HepG2 (cell line): ENCODE results near the gene ANO6. TPM values are rescaled to one million over a fixed set of nuclear protein-coding genes. Genes with fewer than 3 reads are reported as not detected.

Source experiments
- ATAC-seq: fragments of 200-7000 bp; cut with Tn5 transposase; 3 replicates; pipeline ENCODE4 v1.9.1; 2020; ENCODE audit warnings: mild to moderate bottlenecking, moderate library complexity
- BruUV-seq: library from RNA; stranded (reverse); fragments of 400-500 nt; replicated peaks from 2 replicates; lab custom pipeline; 2021; lab: Mats Ljungman, UMichigan
- CTCF ChIA-PET: fragments of 300-600 bp; formaldehyde crosslinking; extraction: SDS; loops from one replicate; lab custom pipeline; 2021; ENCODE audit warnings: low total read pairs, inconsistent platforms, low intra/inter-chr PET ratio; lab: Yijun Ruan, JAX
- POLR2A ChIA-PET: fragments of 350-600 bp; sonication (Branson Sonifier 250); formaldehyde crosslinking; loops from one replicate; lab custom pipeline; 2020; ENCODE audit warnings: antibody characterized with exemption, inconsistent platforms; lab: Yijun Ruan, JAX
- DNase-seq: peaks from one replicate; pipeline ENCODE4 v3.0.0-alpha.2; 2015; ENCODE audit warnings: low spot score
- FAIRE-seq: peaks from 3 replicates; lab custom pipeline; 2011; peaks lifted over from hg19 to GRCh38; lab: Jason Lieb, UNC
- H2AFZ ChIP-seq: one replicate; pipeline ENCODE4 v1.6.1; 2011; ENCODE audit warnings: low read length, inconsistent platforms
- H3K27ac ChIP-seq: fragments of 300-600 bp; 3 replicates; pipeline ENCODE4 v1.8.0; 2011; ENCODE audit warnings: mixed run types, mild to moderate bottlenecking, mixed read lengths, low read length, inconsistent platforms; ENCODE audit not compliant: insufficient read depth; ENCODE audit errors: extremely low read length
- H3K27me3 ChIP-seq, 2 experiments: fragments of 200-600 bp in 1 of 2; 2 replicates in 1 of 2; 3 replicates in 1 of 2; pipeline versions ENCODE4 v1.6.0 to v1.8.0; 2011; ENCODE audit warnings: low read length in 2 of 2, mild to moderate bottlenecking in 2 of 2, moderate library complexity in 2 of 2, inconsistent platforms in 1 of 2; ENCODE audit not compliant: insufficient read depth in 2 of 2, control insufficient read depth in 1 of 2
- H3K36me3 ChIP-seq, 2 experiments: fragments of 200-600 bp in 1 of 2; replicated peaks in 1 of 2; 2 replicates in 1 of 2; 3 replicates in 1 of 2; pipeline versions ENCODE4 v1.5.1 to v1.8.0; 2011; ENCODE audit warnings: low read length in 2 of 2, inconsistent platforms in 1 of 2; ENCODE audit not compliant: insufficient read depth in 2 of 2, control insufficient read depth in 1 of 2
- H3K4me1 ChIP-seq: 2 replicates; pipeline ENCODE4 v1.5.1; 2012; ENCODE audit warnings: low read length, inconsistent platforms; ENCODE audit not compliant: insufficient read depth
- H3K4me2 ChIP-seq: 2 replicates; pipeline ENCODE4 v1.6.0; 2011; ENCODE audit warnings: low read depth, low read length, inconsistent platforms
- H3K4me3 ChIP-seq, 3 experiments: fragments of 200-600 bp in 1 of 3; sonication (generic), shearing (Covaris generic) in 1 of 3; replicated peaks in 1 of 3; 2 replicates each; pipeline ENCODE4 v1.5.1; 2011 to 2016; ENCODE audit warnings: low read length in 3 of 3, inconsistent platforms in 2 of 3, low read depth in 2 of 3, mild to moderate bottlenecking in 2 of 3, control low read depth in 1 of 3, mixed read lengths in 1 of 3; ENCODE audit not compliant: insufficient read depth in 1 of 3
- H3K79me2 ChIP-seq: one replicate; pipeline ENCODE4 v1.6.1; 2011; ENCODE audit warnings: low read length, inconsistent platforms; ENCODE audit not compliant: insufficient read depth
- H3K9ac ChIP-seq: 2 replicates; pipeline ENCODE4 v1.6.0; 2011; ENCODE audit warnings: mild to moderate bottlenecking, low read depth, low read length, inconsistent platforms; ENCODE audit not compliant: insufficient read depth
- H3K9me3 ChIP-seq: 2 replicates; pipeline ENCODE4 v1.5.1; 2012; ENCODE audit warnings: mild to moderate bottlenecking, low read length
- H4K20me1 ChIP-seq: 2 replicates; pipeline ENCODE4 v1.6.0; 2011; ENCODE audit warnings: inconsistent platforms, mild to moderate bottlenecking, low read length, moderate library complexity; ENCODE audit not compliant: insufficient read depth
- AHR ChIP-seq: IDR thresholded peaks from 2 replicates; pipeline ENCODE4 v1.6.1; 2018; ENCODE audit warnings: missing genetic modification reagents, missing compliant biosample characterization
- BRD4 ChIP-seq: sonication (generic); formaldehyde crosslinking; IDR thresholded peaks from 2 replicates; pipeline ENCODE4 v1.4.0; 2020; ENCODE audit warnings: missing genetic modification reagents
- CENPX ChIP-seq: sonication (generic); formaldehyde crosslinking; IDR thresholded peaks from 2 replicates; pipeline ENCODE4 v1.9.0; 2021; ENCODE audit warnings: mild to moderate bottlenecking, missing genetic modification reagents, moderate library complexity
- NAIF1 ChIP-seq: sonication (generic); formaldehyde crosslinking; IDR thresholded peaks from 2 replicates; pipeline ENCODE4 v1.5.0; 2020; ENCODE audit warnings: mild to moderate bottlenecking, missing genetic modification reagents, borderline replicate concordance
- SIX1 ChIP-seq: sonication (generic); formaldehyde crosslinking; IDR thresholded peaks from 2 replicates; pipeline ENCODE4 v1.4.0; 2020; ENCODE audit warnings: missing genetic modification reagents, borderline replicate concordance
- TAF1 ChIP-seq: sonication (generic); formaldehyde crosslinking; IDR thresholded peaks from 2 replicates; pipeline ENCODE4 v1.4.0; 2020; ENCODE audit warnings: missing genetic modification reagents
- TEAD3 ChIP-seq: optimal IDR thresholded peaks from 2 replicates; pipeline ENCODE3; 2016; ENCODE audit warnings: borderline replicate concordance
- ZNF335 ChIP-seq: sonication (generic); formaldehyde crosslinking; IDR thresholded peaks from 2 replicates; pipeline ENCODE4 v1.4.0; 2020; ENCODE audit warnings: missing genetic modification reagents
- ZNF781 ChIP-seq: sonication (generic); formaldehyde crosslinking; IDR thresholded peaks from 2 replicates; pipeline ENCODE4 v1.5.1; 2020; ENCODE audit warnings: borderline replicate concordance, mild to moderate bottlenecking, missing genetic modification reagents; ENCODE audit errors: not compliant biosample characterization
- ZZZ3 ChIP-seq: sonication (generic); formaldehyde crosslinking; IDR thresholded peaks from 2 replicates; pipeline ENCODE4 v1.4.0; 2020; ENCODE audit warnings: missing genetic modification reagents, mild to moderate bottlenecking, borderline replicate concordance
- WGBS: methylation state at CpG from one replicate; pipeline ENCODE4 v1.1.6; 2017; ENCODE audit warnings: low lambda C conversion rate; 5-methylcytosine and 5-hydroxymethylcytosine counted together
- in situ Hi-C: cut with HindIII; loops from 2 replicates; pipeline ENCODE4 v1.10.0; 2017; ENCODE audit warnings: low pct_unique_long_range_greater_than_20kb; ENCODE audit not compliant: extremely low pct_ligation_motif_present
- intact Hi-C: fragments of 100-400 bp; cut with micrococcal nuclease; formaldehyde crosslinking; loops from one replicate; pipeline ENCODE4 v1.10.0; 2022; ENCODE audit not compliant: unreplicated experiment
- polyA plus RNA-seq, 8 experiments: library from polyadenylated mRNA; depleted of rRNA in 3 of 8; stranded (reverse) in 7 of 8; unstranded in 1 of 8; fragments of >200 nt; fragmentation: Illumina TruSeq in 4 of 8; extraction: Trizol in 4 of 8; gene quantifications; 2 replicates each; pipeline versions ENCODE4 v1.2.1 to v1.2.3, GENCODE V29; 2011 to 2016; ENCODE audit warnings: low read depth in 4 of 8, missing spikeins in 1 of 8, mixed read lengths in 1 of 8; ENCODE audit not compliant: insufficient read depth in 1 of 8
- total RNA-seq, 5 experiments: library from RNA; depleted of rRNA; stranded (reverse); fragments of >200 nt; fragmentation: Illumina TruSeq; extraction: Trizol; gene quantifications; 2 replicates each; pipeline ENCODE4 v1.2.3, GENCODE V29; 2016; ENCODE audit warnings: low read depth in 1 of 5
- TF ChIP-seq, protein P1 (sequence below): sonication (generic); formaldehyde crosslinking; IDR thresholded peaks from 2 replicates; pipeline ENCODE4 v1.5.0; 2020; ENCODE audit warnings: missing genetic modification reagents, mild to moderate bottlenecking, borderline replicate concordance
- TF ChIP-seq, protein P2 (sequence below): IDR thresholded peaks from 2 replicates; pipeline ENCODE4 v1.6.1; 2016; ENCODE audit warnings: low read depth, missing genetic modification reagents, missing compliant biosample characterization
- TF ChIP-seq, protein P3 (sequence below): sonication (generic); formaldehyde crosslinking; IDR thresholded peaks from 2 replicates; pipeline ENCODE4 v1.5.1; 2020; ENCODE audit warnings: mild to moderate bottlenecking, missing genetic modification reagents, borderline replicate concordance
- TF ChIP-seq, protein P4 (sequence below): sonication (generic); formaldehyde crosslinking; conservative IDR thresholded peaks from 2 replicates; pipeline ENCODE4 v1.5.0; 2020; ENCODE audit warnings: missing genetic modification reagents
- TF ChIP-seq, protein P5 (sequence below): sonication (generic); formaldehyde crosslinking; IDR thresholded peaks from 2 replicates; pipeline ENCODE4 v1.9.0; 2022; ENCODE audit warnings: low read depth, missing genetic modification reagents

ANO6 gene
- total and polyA plus RNA-seq, 2 of the 13 experiments (the other 11 are each of a cell fraction or from before 2014, with no cell fraction given) = 37.8 to 57.1 TPM

DNA sequence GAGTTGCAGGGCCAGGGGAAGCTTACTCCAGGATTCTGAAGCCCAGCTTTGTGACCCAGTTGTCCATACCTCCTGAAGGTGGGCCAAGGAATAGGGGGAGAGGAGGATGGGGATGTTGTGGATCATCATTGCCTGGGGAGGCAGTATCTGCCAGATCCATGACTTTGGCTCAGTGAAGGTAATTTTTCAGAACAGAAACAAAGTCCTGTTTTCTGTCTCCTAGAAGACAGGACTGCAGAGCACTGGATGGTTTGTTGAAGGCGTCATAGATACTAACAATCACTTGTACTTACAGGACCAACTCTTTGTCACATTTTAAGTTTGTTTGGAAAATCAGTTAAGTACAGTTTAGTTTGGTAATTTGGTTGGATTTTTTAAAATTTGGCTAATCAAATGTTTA lies 38.4 kb downstream of the ANO6 start:
- no TSS peak for BruUV-seq
- no peak overlapping the region for H3K4me2 ChIP-seq
- no peaks in the 10 kb centered on the region for H3K9me3 ChIP-seq
- CTCF ChIA-PET = no interaction called here
- intact Hi-C loops (no loop called here), in situ Hi-C loops (no loop called here)
- H3K4me1 ChIP-seq = peaks cover 22% of the 10 kb centered on the region
- H3K27me3 ChIP-seq = no peaks in the 10 kb centered on the region
- no peak overlapping the region for H3K4me3 ChIP-seq
- ATAC-seq (no peak), FAIRE-seq (no peak), DNase-seq (no peak)
- no peak overlapping the region for H2AFZ ChIP-seq
- no peaks in the 10 kb centered on the region for H4K20me1 ChIP-seq
- peaks cover 11% of the 10 kb centered on the region for H3K79me2 ChIP-seq
- no peaks in the 10 kb centered on the region for H3K36me3 ChIP-seq
- WGBS = 94% methylated on average over 1 of the region's 1 CpG
- POLR2A ChIA-PET = no interaction called here
- no peak overlapping the region for H3K27ac ChIP-seq
- H3K9ac ChIP-seq = no peak overlapping the region
- TF ChIP-seq CENPX (CRISPR knock-in tag) = no peak
- TF ChIP-seq, protein P1, sequence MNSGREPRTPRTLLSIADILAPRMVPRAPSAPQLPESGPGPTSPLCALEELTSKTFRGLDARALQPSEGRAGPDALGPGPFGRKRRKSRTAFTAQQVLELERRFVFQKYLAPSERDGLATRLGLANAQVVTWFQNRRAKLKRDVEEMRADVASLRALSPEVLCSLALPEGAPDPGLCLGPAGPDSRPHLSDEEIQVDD (CRISPR knock-in tag) = no peak
- TF ChIP-seq NAIF1 (CRISPR knock-in tag) = no peak
- TF ChIP-seq TEAD3 (CRISPR knock-in tag) = no peak
- TF ChIP-seq, protein P2, sequence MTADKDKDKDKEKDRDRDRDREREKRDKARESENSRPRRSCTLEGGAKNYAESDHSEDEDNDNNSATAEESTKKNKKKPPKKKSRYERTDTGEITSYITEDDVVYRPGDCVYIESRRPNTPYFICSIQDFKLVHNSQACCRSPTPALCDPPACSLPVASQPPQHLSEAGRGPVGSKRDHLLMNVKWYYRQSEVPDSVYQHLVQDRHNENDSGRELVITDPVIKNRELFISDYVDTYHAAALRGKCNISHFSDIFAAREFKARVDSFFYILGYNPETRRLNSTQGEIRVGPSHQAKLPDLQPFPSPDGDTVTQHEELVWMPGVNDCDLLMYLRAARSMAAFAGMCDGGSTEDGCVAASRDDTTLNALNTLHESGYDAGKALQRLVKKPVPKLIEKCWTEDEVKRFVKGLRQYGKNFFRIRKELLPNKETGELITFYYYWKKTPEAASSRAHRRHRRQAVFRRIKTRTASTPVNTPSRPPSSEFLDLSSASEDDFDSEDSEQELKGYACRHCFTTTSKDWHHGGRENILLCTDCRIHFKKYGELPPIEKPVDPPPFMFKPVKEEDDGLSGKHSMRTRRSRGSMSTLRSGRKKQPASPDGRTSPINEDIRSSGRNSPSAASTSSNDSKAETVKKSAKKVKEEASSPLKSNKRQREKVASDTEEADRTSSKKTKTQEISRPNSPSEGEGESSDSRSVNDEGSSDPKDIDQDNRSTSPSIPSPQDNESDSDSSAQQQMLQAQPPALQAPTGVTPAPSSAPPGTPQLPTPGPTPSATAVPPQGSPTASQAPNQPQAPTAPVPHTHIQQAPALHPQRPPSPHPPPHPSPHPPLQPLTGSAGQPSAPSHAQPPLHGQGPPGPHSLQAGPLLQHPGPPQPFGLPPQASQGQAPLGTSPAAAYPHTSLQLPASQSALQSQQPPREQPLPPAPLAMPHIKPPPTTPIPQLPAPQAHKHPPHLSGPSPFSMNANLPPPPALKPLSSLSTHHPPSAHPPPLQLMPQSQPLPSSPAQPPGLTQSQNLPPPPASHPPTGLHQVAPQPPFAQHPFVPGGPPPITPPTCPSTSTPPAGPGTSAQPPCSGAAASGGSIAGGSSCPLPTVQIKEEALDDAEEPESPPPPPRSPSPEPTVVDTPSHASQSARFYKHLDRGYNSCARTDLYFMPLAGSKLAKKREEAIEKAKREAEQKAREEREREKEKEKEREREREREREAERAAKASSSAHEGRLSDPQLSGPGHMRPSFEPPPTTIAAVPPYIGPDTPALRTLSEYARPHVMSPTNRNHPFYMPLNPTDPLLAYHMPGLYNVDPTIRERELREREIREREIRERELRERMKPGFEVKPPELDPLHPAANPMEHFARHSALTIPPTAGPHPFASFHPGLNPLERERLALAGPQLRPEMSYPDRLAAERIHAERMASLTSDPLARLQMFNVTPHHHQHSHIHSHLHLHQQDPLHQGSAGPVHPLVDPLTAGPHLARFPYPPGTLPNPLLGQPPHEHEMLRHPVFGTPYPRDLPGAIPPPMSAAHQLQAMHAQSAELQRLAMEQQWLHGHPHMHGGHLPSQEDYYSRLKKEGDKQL (CRISPR knock-in tag) = no peak
- TF ChIP-seq, protein P3, sequence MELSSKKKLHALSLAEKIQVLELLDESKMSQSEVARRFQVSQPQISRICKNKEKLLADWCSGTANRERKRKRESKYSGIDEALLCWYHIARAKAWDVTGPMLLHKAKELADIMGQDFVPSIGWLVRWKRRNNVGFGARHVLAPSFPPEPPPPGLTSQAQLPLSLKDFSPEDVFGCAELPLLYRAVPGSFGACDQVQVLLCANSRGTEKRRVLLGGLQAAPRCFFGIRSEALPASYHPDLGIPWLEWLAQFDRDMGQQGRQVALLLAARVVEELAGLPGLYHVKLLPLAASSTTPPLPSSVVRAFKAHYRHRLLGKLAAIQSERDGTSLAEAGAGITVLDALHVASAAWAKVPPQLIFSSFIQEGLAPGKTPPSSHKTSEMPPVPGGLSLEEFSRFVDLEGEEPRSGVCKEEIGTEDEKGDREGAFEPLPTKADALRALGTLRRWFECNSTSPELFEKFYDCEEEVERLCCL = no peak
- TF ChIP-seq, protein P4, sequence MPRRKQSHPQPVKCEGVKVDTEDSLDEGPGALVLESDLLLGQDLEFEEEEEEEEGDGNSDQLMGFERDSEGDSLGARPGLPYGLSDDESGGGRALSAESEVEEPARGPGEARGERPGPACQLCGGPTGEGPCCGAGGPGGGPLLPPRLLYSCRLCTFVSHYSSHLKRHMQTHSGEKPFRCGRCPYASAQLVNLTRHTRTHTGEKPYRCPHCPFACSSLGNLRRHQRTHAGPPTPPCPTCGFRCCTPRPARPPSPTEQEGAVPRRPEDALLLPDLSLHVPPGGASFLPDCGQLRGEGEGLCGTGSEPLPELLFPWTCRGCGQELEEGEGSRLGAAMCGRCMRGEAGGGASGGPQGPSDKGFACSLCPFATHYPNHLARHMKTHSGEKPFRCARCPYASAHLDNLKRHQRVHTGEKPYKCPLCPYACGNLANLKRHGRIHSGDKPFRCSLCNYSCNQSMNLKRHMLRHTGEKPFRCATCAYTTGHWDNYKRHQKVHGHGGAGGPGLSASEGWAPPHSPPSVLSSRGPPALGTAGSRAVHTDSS = no peak
- TF ChIP-seq TAF1 (CRISPR knock-in tag) = no peak
- no peak for TF ChIP-seq AHR (CRISPR knock-in tag)
- TF ChIP-seq ZNF335 = no peak
- no peak for TF ChIP-seq ZZZ3 (CRISPR knock-in tag)
- TF ChIP-seq, protein P5, sequence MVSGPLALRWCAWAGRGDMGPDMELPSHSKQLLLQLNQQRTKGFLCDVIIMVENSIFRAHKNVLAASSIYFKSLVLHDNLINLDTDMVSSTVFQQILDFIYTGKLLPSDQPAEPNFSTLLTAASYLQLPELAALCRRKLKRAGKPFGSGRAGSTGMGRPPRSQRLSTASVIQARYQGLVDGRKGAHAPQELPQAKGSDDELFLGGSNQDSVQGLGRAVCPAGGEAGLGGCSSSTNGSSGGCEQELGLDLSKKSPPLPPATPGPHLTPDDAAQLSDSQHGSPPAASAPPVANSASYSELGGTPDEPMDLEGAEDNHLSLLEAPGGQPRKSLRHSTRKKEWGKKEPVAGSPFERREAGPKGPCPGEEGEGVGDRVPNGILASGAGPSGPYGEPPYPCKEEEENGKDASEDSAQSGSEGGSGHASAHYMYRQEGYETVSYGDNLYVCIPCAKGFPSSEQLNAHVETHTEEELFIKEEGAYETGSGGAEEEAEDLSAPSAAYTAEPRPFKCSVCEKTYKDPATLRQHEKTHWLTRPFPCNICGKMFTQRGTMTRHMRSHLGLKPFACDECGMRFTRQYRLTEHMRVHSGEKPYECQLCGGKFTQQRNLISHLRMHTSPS (CRISPR knock-in tag) = no peak
- TF ChIP-seq BRD4 (CRISPR knock-in tag) = no peak
- no peak for TF ChIP-seq ZNF781
- no peak for TF ChIP-seq SIX1
